HG03460 (cell line): ENCODE measurements around the gene RAD51.

Experiments used
- ATAC-seq: cut with Tn5 transposase; IDR thresholded peaks from one replicate; pipeline ENCODE4 v1.9.1; 2021; ENCODE audit not compliant: unreplicated experiment

RAD51 gene

DNA sequence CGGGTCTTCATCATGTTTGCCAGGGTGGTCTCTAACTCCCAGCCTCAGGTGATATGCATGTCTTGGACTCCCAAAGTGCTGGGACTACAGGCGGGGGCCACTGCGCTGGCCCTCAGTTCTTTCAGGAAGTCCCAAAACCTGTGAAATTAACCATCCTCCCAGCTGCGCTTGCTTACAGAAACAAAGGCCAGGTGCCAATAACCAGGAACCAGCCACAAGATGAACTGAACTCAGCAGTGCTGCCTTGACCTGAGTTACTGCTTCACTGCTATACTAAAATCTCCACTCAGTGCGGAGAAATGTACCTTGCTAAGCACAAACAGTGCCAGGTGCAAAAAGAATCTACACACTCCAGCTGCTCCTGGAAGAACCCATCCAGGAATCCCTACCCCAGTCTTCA lies 65.0 kb downstream of the RAD51 start:
- ATAC-seq, result no peak

DNA sequence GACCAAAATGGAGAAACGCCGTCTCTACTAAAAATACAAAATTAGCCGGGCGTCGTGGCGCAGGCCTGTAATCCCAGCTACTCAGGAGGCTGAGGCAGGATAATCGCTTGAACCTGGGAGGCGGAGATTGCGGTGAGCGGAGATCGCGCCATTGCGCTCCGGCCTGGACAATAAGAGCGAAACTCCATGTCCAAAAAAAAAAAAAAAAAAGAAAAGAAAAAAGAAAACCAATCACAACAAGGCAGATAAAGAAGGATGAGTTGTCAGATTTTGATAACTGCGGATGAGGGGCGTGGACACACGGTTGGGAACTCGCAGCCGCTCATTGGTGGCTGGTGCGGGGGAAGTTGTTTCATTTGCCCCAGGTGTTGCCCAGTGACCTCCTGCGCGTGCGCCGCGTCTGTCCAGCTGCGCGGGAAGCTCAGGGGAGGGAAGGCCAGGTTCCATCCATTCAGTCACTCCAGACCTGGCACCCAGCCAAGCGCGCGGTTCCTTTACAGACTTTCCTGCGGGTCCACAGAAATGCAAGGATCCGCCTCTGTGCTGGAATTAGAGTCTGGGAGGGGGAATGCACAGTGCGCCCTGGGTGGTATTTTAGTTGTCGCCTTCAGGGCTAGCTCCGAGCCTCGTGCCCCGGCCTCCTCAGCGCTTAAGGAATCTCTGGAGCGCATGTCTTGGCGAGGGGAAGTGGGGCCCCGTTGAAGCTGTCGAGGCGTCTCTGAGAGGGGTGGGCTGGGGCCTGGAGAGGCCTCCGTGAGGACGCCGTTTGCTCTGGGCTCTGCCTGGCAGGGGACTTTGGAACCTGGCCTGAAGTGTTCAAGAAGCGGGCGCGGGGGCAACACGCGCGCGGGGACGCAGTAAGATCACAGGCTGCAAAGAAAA lies 68.2 kb downstream of the RAD51 start:
- no peak for ATAC-seq

DNA sequence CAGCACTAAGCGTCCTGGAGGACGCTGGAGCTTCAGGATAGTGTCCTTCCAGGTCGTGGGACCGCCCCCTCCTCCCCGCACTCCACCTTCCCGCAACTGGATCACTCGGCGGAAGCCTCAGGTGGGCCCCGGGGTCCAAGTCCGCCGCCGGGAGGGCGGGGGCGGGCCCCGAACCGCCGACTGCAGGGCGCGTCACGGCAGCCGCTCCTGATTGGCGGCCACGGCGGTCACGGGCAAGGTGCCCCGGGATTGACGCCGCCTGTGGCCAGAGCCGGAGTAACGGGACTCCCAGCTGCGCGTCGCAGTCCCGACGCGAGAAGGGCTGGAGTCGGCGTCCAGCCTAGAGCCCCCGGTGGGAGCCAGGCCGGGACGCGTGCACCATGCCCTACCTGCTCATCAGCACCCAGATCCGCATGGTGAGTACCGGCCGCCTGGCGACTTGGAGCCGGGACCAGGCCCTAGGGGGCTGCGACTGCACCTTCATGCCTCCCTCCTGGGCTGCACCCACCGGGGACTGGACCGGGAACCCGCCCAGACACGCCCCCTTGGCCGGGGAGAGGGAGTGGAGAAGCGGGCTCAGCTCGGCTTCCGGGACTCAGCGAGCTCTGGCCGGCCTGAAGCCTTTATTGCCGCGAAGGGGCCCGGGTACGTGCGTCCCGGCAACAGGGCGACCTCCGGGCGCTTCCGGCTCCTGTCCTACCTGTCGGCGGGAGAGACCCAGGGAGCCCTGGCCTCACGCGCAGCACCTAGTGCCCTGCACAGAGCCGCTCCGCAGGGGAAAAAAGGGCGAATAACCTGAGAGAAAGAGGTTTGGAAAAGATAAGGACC lies 69.0 kb downstream of the RAD51 start, which contains the start of gene GCHFR:
TSS of gene GCHFR (plus strand) at position 268 of the 828 bp plus-strand sequence. CDS start at position 381, 113 bp downstream.
- no peak for ATAC-seq

DNA sequence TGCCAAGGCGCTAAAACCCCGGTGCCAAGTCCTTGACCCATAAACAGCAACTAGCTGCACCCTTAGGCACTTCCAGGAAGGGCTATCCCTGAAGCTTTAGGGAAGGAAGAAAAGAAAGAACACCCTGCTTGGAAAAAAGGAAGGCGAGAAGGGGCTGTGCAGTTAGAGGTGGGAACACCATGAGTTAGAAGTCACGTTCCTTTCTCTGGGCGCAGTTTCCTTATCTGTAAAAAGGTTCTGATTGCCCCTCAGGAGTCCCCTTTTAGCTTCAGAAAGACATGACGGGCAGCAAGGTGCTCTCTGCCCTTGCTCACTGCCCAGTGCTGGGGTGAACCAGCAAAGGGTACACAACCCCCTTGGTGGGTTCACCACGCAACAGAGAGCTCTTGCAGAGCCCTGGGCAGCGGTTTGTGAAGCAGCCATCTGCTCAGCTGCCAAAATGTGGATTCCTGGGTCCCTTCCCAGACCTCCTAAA lies 69.7 kb downstream of the RAD51 start:
- no peak for ATAC-seq

DNA sequence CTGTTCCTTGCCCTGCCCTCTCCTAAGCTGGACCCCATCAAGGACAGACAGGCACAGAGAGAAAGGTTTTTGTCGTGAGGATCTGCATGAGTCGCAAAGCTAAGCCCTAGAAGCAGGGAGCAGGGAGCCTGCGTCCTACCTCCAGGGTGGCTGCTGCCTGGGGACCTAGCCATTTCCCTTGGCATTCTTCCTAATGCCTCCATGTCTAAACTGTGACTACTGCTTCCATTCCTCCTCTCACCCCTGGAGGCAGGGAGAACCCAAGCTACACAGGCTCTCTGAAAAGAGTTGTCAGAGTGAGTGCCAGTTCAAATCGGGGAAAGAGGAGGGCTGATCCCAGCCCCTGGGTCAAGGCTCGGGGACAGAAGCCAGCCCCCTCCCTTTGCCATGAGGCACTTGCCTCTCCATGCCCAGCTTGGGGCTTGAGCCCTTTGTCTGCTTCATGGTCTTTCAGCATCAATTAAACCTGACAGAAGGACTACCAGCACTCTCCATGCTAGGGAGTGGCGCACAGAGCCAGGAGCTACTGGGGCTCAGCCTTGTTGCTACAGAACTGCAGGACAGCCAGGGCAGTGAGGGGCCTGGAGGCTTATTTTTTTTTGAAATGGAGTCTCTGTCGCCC lies 71.3 kb downstream of the RAD51 start:
- ATAC-seq, result no peak

DNA sequence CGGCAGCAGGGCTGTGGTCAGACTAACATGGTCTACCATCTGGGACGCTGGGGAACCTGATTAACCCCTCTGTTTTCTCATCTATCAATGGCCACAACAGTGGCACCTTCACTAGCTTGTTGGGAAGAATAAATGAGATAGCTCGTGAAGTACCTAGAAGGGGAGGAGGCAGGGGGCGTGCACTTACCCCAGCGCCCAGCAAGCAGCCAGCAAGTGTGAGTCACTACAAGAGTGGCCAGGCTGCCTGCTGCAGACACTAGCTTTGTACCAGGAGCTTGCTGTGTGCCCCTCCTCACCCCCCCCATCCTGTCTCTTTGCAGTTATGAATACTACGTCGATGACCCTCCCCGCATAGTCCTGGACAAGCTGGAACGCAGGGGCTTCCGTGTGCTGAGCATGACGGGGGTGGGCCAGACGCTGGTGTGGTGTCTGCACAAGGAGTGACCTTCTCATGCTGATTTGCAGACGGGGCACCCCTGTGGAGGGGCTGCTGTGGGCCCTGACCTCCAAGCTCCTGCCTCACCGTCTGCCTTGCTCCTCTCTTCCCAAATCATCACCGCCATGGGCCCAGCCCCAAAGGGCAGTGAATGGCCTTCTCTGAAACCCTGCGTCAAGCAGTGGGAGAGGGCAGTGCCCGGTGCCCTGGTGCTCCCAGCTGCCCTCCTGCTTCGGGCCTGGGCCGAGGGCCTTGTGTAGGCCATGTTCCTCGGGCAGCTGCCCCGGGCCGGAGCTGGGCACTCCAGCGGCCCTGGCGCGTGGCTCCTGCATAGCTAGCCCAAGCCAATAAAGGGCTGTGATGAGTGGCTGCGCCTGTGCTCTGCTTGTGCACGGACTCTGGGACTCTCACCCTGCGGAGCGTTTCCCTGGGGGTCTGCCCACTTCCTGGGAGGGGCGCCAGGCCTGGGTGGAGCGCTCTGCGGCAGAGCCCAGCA lies 72.2 kb downstream of the RAD51 start:
- no peak for ATAC-seq

DNA sequence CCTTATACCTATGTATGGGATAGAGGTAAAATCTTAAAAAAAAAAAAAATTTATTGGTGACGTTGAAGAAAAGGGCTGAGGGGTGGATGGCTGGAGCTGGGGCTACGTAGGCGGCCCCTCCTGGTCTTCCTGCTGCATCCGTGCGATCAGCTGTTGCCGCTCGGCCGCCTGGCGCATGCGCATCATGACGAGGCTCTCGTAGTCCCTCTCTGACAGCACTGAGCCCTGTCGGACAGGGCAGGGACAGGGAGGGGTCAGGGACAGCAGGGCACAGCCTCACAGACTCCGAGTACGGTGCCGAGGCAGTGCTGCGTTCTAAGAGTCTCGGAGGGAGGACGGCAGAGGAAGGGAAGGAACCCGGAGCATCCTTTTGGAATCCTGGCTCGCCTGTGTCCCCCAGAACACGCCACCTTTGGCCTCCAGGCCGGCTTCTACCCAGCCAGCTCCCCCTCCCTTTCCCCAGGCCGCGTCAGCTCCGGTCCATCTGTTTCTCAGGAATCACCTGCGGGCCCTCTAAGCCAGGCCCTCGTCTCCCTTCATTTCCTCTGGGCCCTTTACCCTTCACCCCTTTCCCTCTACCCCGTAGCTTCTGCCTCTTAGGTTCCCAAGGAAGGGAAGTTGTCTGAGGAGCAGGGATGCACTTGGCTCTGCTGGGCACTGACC lies 73.0 kb downstream of the RAD51 start:
- no peak for ATAC-seq

DNA sequence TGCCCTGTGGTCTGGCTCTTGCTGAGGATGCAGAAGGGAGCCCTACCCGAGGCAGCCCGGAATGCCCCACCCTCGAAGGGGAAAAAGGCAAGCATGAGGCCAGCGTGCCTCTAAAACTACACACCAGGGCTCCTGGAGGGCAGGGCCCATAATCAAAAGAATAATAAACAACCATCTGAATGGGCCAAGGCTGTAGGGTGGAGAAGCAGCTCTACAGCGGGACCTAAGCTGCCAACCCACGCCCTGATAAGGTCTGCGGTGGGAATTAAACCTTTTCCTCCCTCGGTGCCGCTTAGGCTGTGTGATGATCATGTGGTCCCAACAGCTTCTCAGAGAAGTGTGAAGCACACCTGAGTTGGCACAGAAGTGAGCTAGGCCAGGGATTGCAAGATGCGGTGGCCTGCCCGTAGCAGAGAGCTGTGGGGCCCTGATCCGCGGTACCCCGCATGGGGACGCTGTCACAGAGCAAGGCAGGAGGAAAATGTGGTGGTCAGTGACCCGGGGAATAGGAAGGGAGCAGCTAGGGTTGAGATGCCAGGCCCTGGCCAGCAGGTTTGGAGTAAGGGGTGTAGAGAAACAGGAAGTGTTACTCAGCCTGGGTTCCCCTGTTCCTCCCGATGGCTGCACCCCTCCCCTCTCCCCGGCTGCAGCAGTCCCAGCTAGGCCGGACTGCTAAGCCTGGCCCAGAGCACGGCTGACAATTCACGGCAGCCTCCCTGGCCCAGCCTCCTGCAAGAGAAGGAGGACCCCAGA lies 73.7 kb downstream of the RAD51 start:
- ATAC-seq, result no peak

DNA sequence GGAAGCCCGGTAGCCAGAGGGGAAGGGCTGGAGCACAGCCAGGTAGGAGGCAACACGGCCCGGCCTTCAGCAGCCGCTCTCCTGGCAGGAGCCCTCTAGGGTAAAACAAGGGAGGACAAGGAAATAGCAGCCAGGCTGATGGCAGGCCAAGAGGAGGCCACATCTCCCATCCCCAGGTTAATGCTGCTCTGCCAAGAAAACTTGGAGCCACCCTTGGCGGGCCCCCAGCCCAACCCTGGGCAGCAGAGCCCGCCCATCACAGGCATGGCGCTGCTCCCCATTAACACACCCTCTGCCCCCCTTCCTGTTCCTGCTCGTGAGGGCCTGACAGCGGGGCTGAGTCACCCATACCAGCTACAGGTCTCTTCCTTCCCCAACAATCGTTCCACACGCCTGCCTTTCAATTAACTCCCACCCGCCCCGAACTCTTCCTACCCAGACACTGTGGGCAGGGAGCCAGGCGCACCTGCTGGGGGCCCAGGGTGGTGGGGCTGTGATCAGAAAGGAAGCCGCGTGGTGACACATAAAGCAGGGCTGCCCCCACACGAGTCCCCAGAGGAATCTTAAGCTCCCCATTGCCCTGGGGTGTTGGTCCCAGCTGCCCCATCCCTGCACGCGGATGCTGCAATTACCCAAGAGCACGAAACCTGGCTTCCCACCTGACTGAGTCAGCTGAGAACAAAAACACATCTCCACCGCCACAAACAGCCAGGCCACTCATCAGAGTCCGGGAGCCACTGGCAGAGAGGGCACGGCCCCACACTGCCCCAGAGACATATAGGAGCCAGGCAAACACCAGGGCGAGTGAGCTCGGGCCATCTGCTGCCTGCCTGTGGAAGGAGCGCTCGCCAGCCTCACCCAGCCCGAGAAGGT lies 74.5 kb downstream of the RAD51 start, which contains the start of gene C15orf62:
TSS of gene C15orf62 (plus strand) at position 707 of the 873 bp plus-strand sequence. CDS start 516 bp downstream, outside the sequence.
- peak; percentile 50 for ATAC-seq

DNA sequence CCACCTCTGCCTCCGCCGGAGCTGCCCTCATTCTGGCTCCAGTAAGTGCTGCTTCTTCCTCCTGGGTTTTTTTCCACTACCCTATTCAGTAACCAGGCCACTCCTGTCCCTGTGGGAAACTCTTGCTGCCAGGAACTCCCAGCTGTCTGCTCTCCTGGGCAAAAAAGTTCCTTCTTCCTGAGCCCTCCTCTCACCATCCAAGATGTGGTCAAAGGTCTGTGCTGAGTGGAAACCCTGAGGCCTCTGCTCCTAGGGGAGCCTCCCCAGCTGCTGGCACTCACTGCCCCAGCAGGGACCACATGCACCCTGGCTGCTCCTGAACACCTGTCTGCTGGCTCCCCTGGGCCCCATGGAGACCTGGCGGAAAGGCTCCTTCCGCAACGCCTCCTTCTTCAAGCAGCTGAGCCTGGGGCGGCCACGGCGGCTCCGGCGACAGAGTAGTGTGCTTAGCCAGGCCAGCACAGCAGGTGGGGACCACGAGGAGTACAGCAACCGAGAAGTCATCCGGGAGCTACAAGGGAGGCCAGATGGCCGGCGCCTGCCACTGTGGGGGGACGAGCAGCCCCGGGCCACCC lies 75.3 kb downstream of the RAD51 start:
- ATAC-seq, result no peak

DNA sequence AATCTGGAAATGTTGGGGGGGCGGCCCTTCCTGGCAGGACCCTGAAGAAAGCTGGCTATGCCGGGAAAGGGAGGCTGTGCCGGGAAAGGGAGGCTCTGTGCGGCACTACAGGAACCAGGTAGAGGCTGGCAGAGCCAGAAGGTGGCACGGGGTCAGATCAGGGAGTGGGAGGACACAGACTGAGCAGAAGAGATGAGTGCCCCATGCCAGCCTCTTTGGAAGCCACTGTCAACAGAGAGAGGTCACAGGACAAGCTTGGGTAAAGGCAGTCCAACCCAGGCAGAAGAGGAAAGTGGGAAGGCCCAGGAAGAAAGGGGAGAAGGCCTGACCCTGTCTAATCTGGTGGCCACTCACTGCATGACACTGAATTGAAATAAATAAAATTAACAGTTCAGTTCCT lies 76.3 kb downstream of the RAD51 start:
- ATAC-seq, result no peak

DNA sequence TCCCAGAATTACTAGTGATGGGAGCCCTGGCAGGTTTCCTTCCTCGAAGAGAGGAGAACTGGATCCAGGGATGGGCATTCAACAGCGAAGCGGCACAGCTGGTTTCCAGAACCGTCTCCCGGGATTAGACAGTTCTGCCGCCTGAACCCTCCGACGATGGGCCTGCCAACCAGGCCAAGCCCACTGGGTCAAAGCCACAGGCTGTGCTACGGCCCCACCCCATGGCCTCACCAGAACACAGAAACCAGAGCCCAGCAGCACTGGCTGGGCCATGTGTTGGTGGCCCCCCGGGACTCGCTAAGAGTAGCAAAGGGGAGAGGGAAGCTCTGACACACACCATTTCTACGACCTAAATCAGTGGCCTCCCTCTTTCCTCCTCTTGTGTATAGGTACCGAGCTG lies 77.0 kb downstream of the RAD51 start:
- no peak for ATAC-seq

DNA sequence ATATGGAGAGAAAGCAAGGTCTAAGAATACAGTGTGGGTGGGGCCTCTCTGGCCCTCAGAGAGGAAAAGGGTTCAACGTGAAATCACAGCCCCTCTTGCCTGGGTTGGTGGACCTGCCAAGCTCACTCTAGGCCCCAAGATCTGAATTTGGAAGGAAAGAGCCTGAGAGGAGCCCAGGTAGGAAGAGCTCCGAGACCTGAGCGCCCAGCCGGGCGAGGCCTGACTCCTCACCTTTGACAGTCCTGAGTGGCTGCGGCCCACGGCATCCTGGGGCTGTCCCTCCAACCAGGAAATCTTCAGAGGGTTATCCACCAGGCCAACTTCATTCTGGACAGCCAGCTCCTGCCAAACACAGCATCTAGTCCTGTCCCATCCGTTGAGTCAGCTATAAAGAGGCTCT lies 78.5 kb downstream of the RAD51 start:
- ATAC-seq, result no peak

DNA sequence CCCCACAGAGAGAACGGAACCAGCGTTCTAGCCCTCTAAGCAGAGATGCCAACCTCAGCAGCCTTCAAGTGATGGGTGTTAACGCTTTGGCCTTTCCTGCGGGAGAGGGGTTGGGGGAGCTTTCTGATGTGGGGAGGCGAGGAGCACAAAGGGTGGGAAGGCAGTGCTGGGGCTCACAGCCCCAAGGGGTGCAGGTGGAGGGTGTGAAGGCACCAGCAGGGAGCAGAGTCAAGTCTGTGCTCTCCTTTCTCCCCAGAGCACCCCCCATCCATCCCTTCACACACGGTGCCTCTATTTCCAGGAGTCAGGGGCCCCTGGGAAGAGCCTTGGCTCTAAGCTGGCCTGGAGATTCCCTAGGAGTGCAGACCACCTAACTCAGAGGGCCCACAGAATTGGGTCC lies 78.9 kb downstream of the RAD51 start:
- no peak for ATAC-seq

DNA sequence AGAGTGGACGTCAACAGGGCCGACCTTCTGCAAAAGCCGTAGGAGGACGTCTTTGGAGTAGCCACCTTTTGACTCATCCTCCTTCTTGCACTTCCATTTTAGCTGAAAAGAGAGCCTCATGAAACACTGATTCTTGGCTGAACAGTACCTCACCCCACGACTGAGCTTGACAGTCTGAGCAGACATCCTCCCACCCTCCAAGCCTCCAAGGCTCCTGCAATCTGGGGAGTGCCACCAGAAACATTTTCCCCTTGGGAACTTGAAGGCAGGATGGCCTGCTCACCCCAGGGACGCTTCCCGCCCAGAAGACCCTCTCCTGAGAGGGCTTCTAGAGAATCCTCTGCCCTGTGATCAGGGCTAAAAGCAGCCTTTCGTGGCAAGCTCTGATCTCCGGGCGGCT lies 80.0 kb downstream of the RAD51 start:
- no peak for ATAC-seq

DNA sequence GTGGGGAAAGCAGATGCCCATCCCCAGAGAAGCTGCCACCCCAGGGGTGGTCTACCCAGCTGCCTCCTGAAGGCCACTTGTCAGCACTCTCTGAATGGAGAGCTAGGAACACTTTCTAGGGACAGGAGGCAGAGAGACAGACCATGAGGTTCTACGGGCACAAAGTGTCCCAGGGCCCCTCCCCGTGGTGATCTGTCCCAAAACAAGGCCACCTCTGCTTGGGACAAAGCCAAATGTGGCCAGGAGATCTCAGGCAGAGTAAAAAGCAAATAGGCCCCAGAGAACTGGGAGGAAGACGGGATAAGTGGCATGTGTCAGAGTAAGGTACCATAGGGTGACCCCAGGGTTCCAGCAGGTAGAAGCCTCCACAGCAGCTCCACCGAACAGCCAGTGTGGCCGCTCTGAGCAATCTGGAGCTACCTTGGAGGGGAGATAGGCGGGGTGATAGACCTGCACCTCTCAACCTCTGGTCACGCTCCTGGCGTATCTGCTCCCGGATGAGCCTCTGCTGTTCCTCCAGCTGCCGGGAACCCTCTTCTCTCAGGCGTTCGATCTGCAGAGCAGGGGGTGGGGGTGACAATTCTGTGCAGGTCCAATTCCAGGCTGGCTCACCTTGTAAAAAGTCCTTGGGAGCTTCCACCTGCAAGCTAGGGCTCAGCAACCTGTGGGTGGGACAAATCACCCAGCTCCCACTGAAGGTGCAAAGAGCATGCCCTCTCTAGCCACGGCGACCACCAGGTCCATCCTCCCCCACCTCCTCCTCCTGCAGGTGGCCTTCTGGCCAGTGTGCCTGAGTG lies 81.0 kb downstream of the RAD51 start:
- no peak for ATAC-seq
